Hematopoietic multipotent progenitor cell (in vitro differentiated cells): ENCODE measurements around the gene MED14. TPM values are rescaled to one million over a fixed set of nuclear protein-coding genes. Genes with fewer than 3 reads are reported as not detected.

ENCODE experiments used
- DNase-seq, 3 donors: peaks; one replicate each; pipeline ENCODE4 v3.0.0-alpha.2; 2011 to 2015; ENCODE audit warnings: low read depth in 2 of 3, low spot score in 2 of 3
- total RNA-seq: library from RNA; depleted of rRNA; stranded (reverse); fragments of >200 nt; gene quantifications from one replicate; pipeline ENCODE4 v1.2.3, GENCODE V29; 2012

The MED14 gene
- total RNA-seq, 1 donor: 19.7 TPM

DNA sequence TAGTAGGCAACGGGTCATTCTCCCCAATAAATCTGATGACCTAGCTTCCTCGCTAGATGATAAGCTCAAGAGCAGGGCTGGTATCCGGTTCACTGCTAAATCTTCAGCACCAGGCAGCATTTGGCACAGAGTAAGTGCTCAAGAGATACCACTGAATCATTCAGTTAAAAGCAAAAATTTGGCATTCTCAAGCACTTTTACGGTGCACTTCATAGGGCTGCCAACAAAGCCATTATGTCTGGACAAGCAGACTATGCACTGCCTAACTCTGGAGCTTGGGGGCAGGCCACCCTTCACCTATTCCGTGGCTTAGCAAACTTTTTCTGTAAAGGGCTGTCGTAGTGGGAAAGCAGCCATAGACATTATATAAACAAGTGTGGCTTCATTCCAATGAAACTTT, 64.2 kb downstream of the MED14 start:
- DNase-seq: no peak

GRCh38 chrX:40663880-40664630, 71.3 kb downstream of the MED14 start:
- no peak for DNase-seq

DNA sequence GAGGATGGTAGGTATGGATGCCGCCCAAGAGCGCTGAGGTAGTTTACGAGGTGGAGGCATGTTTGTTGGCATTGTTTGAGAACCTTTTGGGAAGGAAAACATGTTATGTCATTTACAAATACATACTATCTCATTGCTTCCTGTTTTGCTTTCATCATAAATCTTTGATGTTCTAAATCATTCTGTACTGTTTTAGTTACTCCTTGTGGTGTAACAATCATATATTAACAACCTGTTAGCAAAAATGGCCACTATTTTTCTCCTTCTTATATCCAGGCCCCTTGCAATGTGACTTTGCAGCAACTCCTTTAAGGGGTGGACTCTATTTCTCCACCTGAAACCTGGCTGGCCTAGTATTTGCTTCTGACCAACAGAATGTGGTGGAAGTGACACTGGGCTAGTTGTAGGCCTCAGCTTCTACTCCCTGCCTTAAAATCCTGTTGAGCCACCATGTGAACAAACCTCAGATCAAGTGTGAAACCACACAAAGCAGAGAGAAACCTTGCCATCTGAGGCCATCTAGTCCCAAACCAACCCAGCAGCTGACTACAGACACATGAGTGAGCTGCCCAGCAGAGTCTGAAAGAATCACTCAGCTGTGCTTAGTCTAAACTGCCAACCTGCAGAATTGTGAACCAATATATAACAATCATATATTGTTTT, 72.1 kb downstream of the MED14 start:
- DNase-seq: no peak

- no peak for DNase-seq
These were observed 73.9 kb downstream of the MED14 start for GRCh38 chrX:40661489-40661888.

GRCh38 chrX:40660381-40660780, 75.0 kb downstream of the MED14 start:
- DNase-seq: no peak

- no peak for DNase-seq
These were observed 81.8 kb downstream of the MED14 start for GRCh38 chrX:40653535-40653934.

DNA sequence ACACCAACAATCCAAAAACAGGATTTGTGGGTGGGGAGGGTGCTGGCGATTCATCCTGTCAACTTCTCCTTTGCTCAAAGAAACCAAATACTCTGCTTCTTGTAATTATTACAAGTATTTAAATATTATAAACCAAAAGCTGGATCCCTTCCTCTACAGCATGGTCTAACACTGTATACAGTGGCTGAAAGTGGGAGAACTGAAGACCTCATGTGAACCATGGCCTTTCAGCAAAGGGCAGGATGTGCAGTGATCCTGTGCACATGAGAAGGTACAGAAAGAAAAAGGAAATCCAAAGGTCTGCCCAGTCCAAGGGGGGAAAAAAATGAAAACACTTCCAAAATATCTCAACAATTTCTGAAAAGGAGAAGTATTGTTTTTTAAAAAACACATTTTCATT, 82.7 kb downstream of the MED14 start:
- DNase-seq: no peak

GRCh38 chrX:40651620-40652223, 83.6 kb downstream of the MED14 start:
- DNase-seq: peak; percentile 51 to 79 (median 58)

DNA sequence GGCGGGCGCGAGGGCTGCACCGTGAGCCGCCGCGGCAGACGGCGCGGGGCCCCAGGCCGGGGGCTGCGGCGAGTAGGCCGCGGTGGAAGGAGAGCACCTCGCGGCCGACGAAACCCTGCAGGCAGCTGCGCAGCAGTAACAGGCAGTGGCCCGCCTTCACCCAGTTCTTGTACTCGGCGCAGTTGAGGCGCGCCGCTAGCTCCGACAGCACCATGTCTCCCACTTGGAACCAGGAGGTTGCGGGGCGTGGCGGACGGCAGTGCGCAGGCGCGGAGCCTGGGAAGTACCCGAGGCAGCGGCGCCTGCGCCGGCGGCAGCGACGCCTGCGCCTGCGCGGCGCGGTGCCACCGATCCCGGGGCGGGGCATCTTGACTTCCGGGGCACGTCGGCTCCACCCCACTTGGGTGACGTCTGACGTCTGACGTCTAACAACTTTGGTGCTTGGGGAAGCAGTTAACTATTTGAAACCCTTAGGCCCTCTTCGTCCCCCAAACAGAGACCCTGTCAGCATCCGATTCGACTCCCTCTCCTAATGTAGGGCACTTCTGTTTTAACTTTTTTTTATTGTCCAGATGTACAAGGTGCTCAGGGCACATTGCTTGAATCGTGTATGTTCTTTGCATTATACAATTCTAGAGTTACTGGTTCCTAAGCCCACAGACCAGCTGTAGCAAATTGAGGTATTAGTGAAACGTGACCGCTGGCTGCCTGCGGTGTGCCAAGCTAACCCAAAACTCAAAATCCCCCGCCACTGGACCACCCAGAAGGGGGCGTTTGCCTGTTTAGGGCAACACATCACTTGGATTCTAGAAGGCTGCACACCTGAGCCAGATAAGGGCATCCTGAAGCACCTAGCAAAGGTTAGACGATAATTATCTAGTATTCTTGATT, 87.8 kb downstream of the MED14 start, which contains the start of gene CXorf38:
Gene CXorf38 (minus strand): TSS at position 255 of the 891 bp plus-strand sequence. CDS start 41 bp downstream, at position 214.
- DNase-seq: peak; percentile 87 to 100 (median 91)

DNA sequence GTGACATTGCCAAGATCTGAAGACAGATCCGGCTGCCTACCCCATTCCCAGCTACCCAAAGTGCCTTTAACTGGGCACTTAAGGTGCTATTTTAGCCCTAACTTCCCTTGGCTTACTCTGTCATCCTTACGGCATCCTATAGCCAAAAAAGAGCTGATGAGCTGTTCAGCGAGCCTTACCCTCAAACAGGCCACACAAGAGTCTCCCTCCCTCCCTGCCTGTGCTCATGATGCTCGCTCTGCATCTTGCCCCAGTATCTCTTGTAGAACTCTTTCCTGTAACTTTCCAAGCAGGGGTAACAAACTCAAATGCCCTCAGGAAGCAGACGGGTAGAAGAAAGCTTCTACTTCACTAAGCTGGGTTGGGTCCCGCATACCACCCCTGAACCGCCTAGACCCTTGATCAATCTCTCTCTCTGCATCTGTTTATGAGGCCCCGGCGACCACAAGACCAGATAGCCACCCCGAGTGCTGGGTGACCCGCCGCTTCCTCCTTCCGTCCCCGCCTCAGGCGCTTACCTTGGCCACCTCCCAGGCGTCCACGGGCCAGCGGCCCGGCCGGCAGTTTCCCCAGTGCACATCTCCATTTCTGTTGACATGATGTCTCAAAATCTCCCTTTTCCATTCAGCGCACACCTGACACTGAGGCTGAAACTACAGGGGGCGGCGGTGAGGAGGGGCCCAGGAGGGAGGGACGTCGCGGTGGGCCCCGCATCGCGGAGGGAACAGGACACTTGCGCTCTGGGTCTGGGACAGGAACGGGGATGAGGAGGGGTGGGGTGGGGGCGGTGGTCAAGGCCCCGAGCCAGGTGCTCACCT, 88.6 kb downstream of the MED14 start:
- DNase-seq: peak in 2 of 3 donors; percentile 15 to 28

- DNase-seq: peak in 2 of 3 donors; percentile 46 to 55
These were observed 90.5 kb downstream of the MED14 start for GRCh38 chrX:40644821-40645358.

DNA sequence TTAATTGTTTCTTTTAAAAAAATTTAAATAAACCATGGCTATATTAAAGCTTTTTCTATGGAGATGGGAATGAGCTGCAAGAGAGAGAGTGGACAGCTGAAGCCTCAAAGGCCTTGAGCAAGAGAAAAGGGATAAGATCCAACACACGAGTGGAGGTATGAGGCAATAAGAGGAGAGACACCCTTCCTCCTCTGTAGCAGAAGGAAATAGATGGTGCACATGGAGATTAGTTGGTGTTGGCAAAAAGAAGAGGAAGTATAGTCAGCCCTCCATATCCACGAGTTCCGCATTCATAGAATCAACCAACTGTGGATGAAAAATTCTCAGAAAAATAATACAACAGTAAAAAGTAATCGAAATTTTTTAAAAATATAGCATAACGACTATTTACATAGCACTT, 91.2 kb downstream of the MED14 start:
- peak in 2 of 3 donors; percentile 45 to 67 for DNase-seq

DNA sequence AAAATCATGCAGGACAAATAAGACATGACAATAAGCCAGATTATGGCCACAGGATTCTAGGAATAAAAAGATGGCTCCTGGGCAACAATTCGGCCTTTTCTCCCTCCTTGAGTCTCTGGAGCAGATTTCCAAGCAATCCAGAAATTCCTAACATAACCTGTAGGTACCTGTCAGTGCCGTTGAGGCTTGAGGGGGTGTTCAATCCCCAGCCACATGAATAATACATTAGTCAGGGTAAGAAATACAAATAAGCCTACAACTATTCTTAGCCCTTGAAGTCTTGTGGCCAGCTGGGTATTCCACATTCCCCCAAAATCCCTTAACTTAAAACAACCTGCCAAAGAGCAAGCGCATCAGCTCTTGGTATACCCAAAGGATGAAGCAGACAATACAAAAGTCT, 97.7 kb downstream of the MED14 start:
- no peak for DNase-seq

DNA sequence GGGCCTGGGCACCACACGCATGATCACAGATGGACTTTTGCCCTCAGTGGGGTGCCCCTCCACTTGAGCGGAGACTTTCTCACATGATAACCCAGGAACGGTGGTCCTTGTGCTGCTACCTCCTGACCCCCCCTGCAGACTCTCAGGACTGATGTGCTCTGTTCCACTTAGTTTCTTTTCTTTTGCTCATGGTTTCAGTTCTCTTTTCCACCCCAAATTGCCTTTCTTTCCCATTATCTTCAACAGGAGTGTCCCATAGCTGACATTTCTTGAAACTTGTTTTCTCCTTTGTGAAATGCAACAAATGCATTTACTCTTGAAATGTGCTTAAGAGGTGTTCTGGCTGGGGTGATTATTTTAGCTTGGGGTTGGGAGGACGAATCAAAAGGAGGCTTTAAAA, 103.1 kb downstream of the MED14 start:
- no peak for DNase-seq

- no peak for DNase-seq
These were observed 106.8 kb downstream of the MED14 start for GRCh38 chrX:40628506-40628905.

- no peak for DNase-seq
These were observed 110.0 kb downstream of the MED14 start for GRCh38 chrX:40625294-40625693.

- DNase-seq: no peak
These were observed 111.7 kb downstream of the MED14 start for GRCh38 chrX:40623665-40624064.

GRCh38 chrX:40623139-40623536, 112.2 kb downstream of the MED14 start, which contains the start of gene MPC1L:
TSS of gene MPC1L (plus strand) at chrX:40623428. CDS start at chrX:40623566, 138 bp downstream.
- DNase-seq: no peak

DNA sequence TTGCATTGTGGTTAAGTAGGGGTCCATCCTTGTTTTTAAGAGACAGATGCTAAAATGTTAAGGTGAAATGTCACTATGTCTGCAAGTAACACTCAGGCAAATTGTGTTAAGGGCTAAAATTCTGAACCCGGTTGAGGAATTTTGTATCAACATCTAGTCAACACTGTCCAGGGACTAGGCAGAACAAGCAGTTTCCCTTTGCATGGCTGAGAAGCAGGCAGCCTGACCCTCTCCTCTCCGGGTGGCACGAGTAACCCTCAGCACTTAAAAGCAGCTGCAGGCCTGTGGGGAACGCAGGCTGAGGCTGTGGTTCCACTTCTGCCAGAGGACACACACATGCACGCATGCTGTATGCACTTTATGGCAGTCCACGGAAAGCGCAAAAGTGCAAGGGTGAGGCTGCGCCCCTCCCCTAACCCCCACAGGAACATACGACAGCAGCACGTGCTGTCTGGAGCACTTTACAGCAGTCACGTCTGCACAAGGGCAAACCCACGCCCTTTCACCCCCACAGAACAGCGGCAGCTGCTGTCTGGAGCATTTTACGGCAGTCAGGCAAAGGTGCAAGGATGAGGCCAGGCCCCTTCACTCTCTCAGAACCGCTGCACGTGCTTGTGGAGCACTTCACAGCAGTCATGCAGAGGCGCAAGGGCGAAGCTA, 112.7 kb downstream of the MED14 start:
- DNase-seq: no peak
